Aorta (tissue), 5 donors: ENCODE data around the gene HEATR3. TPM values are rescaled to one million over a fixed set of nuclear protein-coding genes. Genes with fewer than 3 reads are reported as not detected.

Experiments used
- ATAC-seq: fragments of 200-7000 bp; cut with Tn5 transposase; one replicate; pipeline ENCODE4 v1.9.1; 2022; ENCODE audit warnings: moderate library complexity; ENCODE audit not compliant: low FRiP score
- DNase-seq, 2 donors: peaks; one replicate each; pipeline ENCODE4 v3.0.0-alpha.2; 2020
- H3K27ac ChIP-seq, 2 donors: one replicate each; pipeline ENCODE4 v1.5.1; 2013; ENCODE audit warnings: low read length in 2 of 2, mild to moderate bottlenecking in 2 of 2, moderate library complexity in 2 of 2, control low read depth in 1 of 2, inconsistent platforms in 1 of 2, low read depth in 1 of 2
- H3K27me3 ChIP-seq, 2 donors: one replicate each; pipeline ENCODE4 v1.6.1; 2013; ENCODE audit warnings: control low read depth in 1 of 2, low read length in 1 of 2, mild to moderate bottlenecking in 1 of 2, moderate library complexity in 1 of 2; ENCODE audit not compliant: insufficient read depth in 2 of 2, control insufficient read depth in 1 of 2
- H3K36me3 ChIP-seq, 2 donors: one replicate each; pipeline ENCODE4 v1.6.1; 2013; ENCODE audit warnings: control low read depth in 1 of 2, low read length in 1 of 2, mild to moderate bottlenecking in 1 of 2; ENCODE audit not compliant: insufficient read depth in 2 of 2, control insufficient read depth in 1 of 2
- H3K4me1 ChIP-seq, 2 donors: one replicate each; pipeline ENCODE4 v1.6.1; 2013; ENCODE audit warnings: low read length in 2 of 2, control low read depth in 1 of 2, mild to moderate bottlenecking in 1 of 2, moderate library complexity in 1 of 2; ENCODE audit not compliant: insufficient read depth in 2 of 2, control insufficient read depth in 1 of 2
- H3K4me3 ChIP-seq, 2 donors: one replicate each; pipeline ENCODE4 v1.5.1; 2013; ENCODE audit warnings: low read length in 2 of 2, control low read depth in 1 of 2, mild to moderate bottlenecking in 1 of 2
- H3K9me3 ChIP-seq: one replicate; pipeline ENCODE4 v1.6.1; 2013; ENCODE audit warnings: mild to moderate bottlenecking, low read length; ENCODE audit not compliant: control insufficient read depth
- WGBS, 2 donors: extraction: QIAGEN DNeasy Blood & Tissue Kit; methylation state at CpG; one replicate each; pipeline ENCODE4 v1.1.7; 2013; 5-methylcytosine and 5-hydroxymethylcytosine counted together
- intact Hi-C, 2 donors: fragments of 100-400 bp; cut with DNase I; formaldehyde crosslinking; loops; one replicate each; pipeline versions ENCODE4 v1.14.2 to v1.15.0; 2022
- long read RNA-seq, 2 donors: library from polyadenylated mRNA; unstranded; transcript quantifications; one replicate each; pipeline ENCODE4 v2.0.0, GENCODE V29; 2020 to 2021
- polyA plus RNA-seq, 2 donors: library from polyadenylated mRNA; stranded (reverse); fragments of 200-250 nt; gene quantifications; one replicate each; pipeline ENCODE4 v1.2.3, GENCODE V29; 2013
- total RNA-seq, 2 donors: library from RNA; stranded (reverse); fragmentation: NEBNext Ultra II Directional; extraction: Animal tissue kit (Norgen Biotek cat#: 25700); gene quantifications; one replicate each; pipeline ENCODE4 v1.2.1, GENCODE V29; 2021
- donor health status: healthy with polysubstance abuse.
- donor health status: Bipolar disorder and iron deficiency.
- donor health status: DM: no; HTN: no; CAD: no.
- donor health status: DM: no; HTN: no; CAD: no.
- donor health status: DM: yes; HTN: yes; CAD: no.

HEATR3 gene
- 10 to 100 TPM in 1 of 2 donors, 1 to 10 TPM in 1; 9.4 to 17.9 TPM for total RNA-seq
- 1 to 10 TPM; 3.7 to 4.6 TPM for polyA plus RNA-seq
- long read RNA-seq, donor 1, partial matches to known transcripts, result 0 of 6 reads
- long read RNA-seq, donor 1, other reads (novel, unspliced or antisense), result 3 of 6 reads
- long read RNA-seq, donor 2, partial matches to known transcripts, result 2 of 3 reads
- long read RNA-seq, donor 2, other reads (novel, unspliced or antisense), result 1 of 3 reads

DNA sequence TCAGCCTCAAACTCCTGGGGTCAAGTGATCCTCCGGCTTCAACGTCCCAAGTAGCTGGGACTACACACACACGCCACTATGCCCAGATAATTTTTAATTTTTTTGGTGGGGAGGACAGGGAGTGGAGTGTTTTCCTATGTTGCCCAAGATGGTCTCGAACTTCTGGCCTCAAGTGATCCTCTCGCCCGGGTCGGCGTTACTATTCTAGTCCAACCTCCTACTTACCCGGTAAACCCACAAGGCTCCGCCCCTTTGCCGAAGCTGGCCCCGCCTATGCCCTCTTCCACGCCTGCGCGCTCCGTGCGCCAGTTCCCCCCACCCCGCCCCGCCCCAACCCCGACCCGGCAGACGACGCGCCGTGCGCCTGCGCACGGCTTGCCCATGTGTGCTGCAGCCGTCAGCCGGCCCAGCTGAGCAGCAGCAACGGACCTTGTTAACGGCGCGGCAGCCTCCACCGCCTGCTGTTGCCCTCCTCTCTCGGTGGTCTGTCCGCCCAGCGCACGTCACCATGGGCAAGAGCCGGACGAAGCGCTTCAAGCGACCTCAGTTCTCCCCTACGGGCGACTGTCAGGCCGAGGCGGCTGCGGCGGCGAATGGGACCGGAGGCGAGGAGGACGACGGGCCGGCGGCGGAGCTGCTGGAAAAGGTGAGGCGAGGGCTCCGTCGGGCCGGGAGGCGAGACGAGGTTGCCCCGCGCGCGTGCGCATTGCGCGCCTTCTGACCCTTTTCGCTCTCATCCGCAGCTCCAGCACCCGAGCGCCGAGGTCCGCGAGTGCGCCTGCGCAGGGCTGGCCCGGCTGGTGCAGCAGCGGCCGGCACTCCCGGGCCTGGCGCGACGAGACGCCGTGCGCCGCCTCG lies at the start of gene HEATR3:
Gene HEATR3 (plus strand): TSS at position 347 of the 858 bp plus-strand sequence. CDS start 162 bp downstream, at position 509.
- Histone ChIP-seq H3K4me3 (peak within 1 kb of the TSS; percentile 41 to 64), H3K9me3 (no peaks in the 10 kb centered on the region), H3K27ac (peak within 1 kb of the TSS in 1 of 2 donors; percentile 92), H3K27me3 (no peaks in the 10 kb centered on the region), H3K4me1 (peaks cover 0 to 3% of the 10 kb centered on the region in 2 donors), H3K36me3 (peaks cover 0 to 3% of the 10 kb centered on the region in 2 donors)
- DNase-seq (peak; percentile 94 to 98), ATAC-seq (peak; percentile 96)
- intact Hi-C loops, result loop anchor here (2.0 to 10.0 kb wide), 4 partner anchors 41 to 146 kb away; partner anchors contain the start of genes TENT4B (in 2 of the 2) and CNEP1R1 (in 1 of the 2)
- 2 to 3% methylated on average over 65 to 91 of the region's 91 CpGs for WGBS, 2 donors

- Histone ChIP-seq H3K4me3 (no peak overlapping the region), H3K36me3 (no peaks in the 10 kb centered on the region), H3K4me1 (no peaks in the 10 kb centered on the region), H3K9me3 (no peaks in the 10 kb centered on the region), H3K27me3 (no peaks in the 10 kb centered on the region), H3K27ac (no peak overlapping the region)
- DNase-seq, result no peak
- intact Hi-C loops, result no loop called here
- no peak for ATAC-seq
- WGBS, 2 donors, result 83 to 85% methylated on average over 9 of the region's 9 CpGs
These were observed 48.2 kb upstream of the HEATR3 start for GRCh38 chr16:50017553-50017952.

GRCh38 chr16:50021544-50021943 lies 44.2 kb upstream of the HEATR3 start:
- Histone ChIP-seq H3K9me3 (no peaks in the 10 kb centered on the region), H3K27me3 (no peaks in the 10 kb centered on the region), H3K36me3 (no peaks in the 10 kb centered on the region), H3K4me3 (no peak overlapping the region), H3K27ac (no peak overlapping the region), H3K4me1 (no peaks in the 10 kb centered on the region)
- WGBS, 2 donors, result 22 to 28% methylated on average over 2 of the region's 2 CpGs
- intact Hi-C loops, result loop anchor here (5.0 to 10.0 kb wide), 5 partner anchors 343 to 786 kb away; partner anchors contain the start of gene BRD7 (in 1 of the 2)
- DNase-seq (no peak), ATAC-seq (no peak)

DNA sequence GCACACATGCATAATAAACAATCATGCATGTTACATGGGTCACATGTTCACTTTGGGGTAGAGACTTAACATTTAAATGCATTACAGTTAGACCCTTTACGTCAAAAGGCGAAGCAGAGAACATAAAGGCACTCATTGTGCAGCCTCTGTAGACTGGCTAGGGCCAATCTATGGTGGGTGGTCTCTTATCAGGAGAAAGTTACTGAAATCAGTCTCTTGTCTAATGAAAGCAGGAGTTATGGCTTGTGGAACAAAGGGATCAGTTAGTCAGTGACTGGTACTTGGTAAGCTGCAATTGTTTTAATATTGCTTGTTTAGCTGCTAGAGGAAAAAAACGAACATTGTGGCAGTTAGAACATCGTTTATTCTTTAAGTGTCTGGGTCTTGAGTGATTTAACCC lies 42.1 kb upstream of the HEATR3 start:
- WGBS, 2 donors, result 45 to 47% methylated on average over 4 of the region's 4 CpGs

DNA sequence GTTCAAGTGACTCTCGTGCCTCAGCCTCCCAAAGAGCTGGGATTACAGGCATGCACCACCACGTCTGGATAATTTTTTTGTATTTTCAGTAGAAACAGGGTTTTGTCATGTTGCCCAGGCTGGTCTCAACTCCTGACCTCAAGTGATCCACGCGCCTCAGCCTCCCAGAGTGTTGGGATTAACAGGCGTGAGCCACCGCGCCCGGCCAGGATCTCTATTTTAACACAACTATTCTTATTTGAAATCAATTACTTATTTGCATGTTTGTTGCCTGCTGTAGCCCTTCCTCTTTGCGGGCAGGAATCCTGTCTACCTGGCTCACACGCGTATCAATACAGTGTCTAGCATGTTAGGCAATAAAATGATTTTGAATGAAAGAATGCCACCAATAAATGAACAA lies 41.6 kb upstream of the HEATR3 start:
- Histone ChIP-seq H3K27me3 (no peaks in the 10 kb centered on the region), H3K9me3 (no peaks in the 10 kb centered on the region), H3K4me1 (no peaks in the 10 kb centered on the region), H3K27ac (no peak overlapping the region), H3K4me3 (no peak overlapping the region), H3K36me3 (no peaks in the 10 kb centered on the region)
- ATAC-seq, result no peak
- intact Hi-C loops, result loop anchor here (2.0 to 10.0 kb wide), 6 partner anchors 41 to 783 kb away; partner anchors contain the start of genes BRD7 (in 1 of the 2) and HEATR3 (in 1 of the 2)
- 89 to 91% methylated on average over 11 of the region's 11 CpGs for WGBS, 2 donors
- DNase-seq, result peak in 1 of 2 donors; percentile 35

More for the DNA sequence above, 42.1 kb upstream of the HEATR3 start:
- H3K27me3 ChIP-seq, result no peaks in the 10 kb centered on the region
- H3K4me1 ChIP-seq, result no peaks in the 10 kb centered on the region
- no peak overlapping the region for H3K4me3 ChIP-seq
- DNase-seq (no peak), ATAC-seq (no peak)
- H3K9me3 ChIP-seq, result no peaks in the 10 kb centered on the region
- intact Hi-C loops, result loop anchor here (2.0 to 10.0 kb wide), 6 partner anchors 41 to 784 kb away; partner anchors contain the start of genes BRD7 (in 1 of the 2) and HEATR3 (in 1 of the 2)
- no peaks in the 10 kb centered on the region for H3K36me3 ChIP-seq
- H3K27ac ChIP-seq, result no peak overlapping the region

DNA sequence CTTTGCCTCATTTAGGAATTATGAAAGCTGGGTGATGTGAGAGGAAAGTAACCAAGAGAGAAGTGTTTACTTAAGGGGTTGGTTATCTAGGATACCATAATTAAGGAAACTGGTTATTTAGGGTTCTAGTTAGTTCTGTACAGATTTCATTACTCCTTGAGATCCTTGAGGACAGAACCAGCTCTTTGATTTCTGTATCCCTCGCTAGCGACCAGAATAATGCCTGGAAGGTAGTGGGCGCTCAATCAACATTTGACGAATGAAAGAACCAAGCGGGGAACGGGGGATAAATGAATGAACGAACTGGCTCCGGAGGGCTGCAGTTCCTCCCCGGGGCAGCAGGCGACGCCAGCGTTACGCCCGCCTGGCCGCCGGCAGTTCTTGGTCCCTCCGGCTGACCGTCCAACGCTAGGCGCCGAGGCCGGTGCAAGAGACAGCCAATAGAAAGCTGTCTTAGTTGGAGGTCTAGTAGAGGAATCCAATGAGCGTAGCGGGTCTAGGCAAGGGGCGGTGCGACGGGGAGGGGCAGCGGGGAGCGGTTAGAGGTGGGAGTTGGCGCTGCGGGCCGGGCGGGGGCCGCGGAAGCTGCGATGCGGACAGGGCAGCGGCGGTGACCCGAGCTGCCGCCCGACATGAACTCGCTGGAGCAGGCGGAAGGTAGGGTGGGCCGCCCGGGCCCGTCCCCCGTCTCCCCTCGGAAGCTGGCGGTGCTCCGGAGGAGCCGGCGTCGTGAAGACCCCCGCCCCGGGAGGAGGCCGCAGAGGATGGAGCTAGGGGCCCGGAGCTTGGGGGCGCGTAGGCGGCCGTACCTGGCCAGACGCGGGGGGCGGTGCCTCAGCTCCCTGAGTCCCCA lies 40.9 kb upstream of the HEATR3 start, which contains the start of gene CNEP1R1:
Gene CNEP1R1 (plus strand): TSS at position 542 of the 853 bp plus-strand sequence. CDS start 91 bp downstream, at position 633.
- no peaks in the 10 kb centered on the region for H3K36me3 ChIP-seq
- peak within 1 kb of the TSS; percentile 71 to 92 for H3K4me3 ChIP-seq
- peak within 1 kb of the TSS in 1 of 2 donors; percentile 20 for H3K27ac ChIP-seq
- DNase-seq, result peak; percentile 96 to 97
- H3K27me3 ChIP-seq, result no peaks in the 10 kb centered on the region
- intact Hi-C loops, result loop anchor here (2.0 to 10.0 kb wide), 9 partner anchors 40 to 782 kb away; partner anchors contain the start of genes BRD7 (in 2 of the 2) and HEATR3 (in 1 of the 2)
- peak; percentile 100 for ATAC-seq
- no peaks in the 10 kb centered on the region for H3K9me3 ChIP-seq
- H3K4me1 ChIP-seq, result no peaks in the 10 kb centered on the region
- 1% methylated on average over 64 to 65 of the region's 65 CpGs for WGBS, 2 donors

- Histone ChIP-seq H3K27me3 (no peaks in the 10 kb centered on the region), H3K36me3 (no peaks in the 10 kb centered on the region), H3K4me3 (peak overlapping the region; percentile 71 to 92), H3K27ac (no peak overlapping the region), H3K9me3 (no peaks in the 10 kb centered on the region), H3K4me1 (no peaks in the 10 kb centered on the region)
- DNase-seq, result no peak
- intact Hi-C loops, result loop anchor here (2.0 to 10.0 kb wide), 8 partner anchors 39 to 779 kb away; partner anchors contain the start of genes BRD7 (in 2 of the 2) and HEATR3 (in 1 of the 2)
- peak; percentile 28 for ATAC-seq
- WGBS, 2 donors, result 0 to 1% methylated on average over 17 of the region's 17 CpGs
These were observed 40.2 kb upstream of the HEATR3 start for GRCh38 chr16:50025537-50025931.
